Loucy (cell line): ENCODE measurements around the gene MYBPHL.

Experiments
- CTCF ChIP-seq: fragments of 200-600 bp; sonication (generic); conservative IDR thresholded peaks from 2 replicates; pipeline ENCODE4 v1.5.1; 2014; ENCODE audit warnings: mild to moderate bottlenecking, antibody characterized with exemption, low read length
- EZH2phosphoT487 ChIP-seq: fragments of 200-600 bp; IDR thresholded peaks from 2 replicates; pipeline ENCODE4 v1.6.1; 2018; ENCODE audit warnings: antibody characterized with exemption, mild to moderate bottlenecking, moderate library complexity, borderline replicate concordance

DNA sequence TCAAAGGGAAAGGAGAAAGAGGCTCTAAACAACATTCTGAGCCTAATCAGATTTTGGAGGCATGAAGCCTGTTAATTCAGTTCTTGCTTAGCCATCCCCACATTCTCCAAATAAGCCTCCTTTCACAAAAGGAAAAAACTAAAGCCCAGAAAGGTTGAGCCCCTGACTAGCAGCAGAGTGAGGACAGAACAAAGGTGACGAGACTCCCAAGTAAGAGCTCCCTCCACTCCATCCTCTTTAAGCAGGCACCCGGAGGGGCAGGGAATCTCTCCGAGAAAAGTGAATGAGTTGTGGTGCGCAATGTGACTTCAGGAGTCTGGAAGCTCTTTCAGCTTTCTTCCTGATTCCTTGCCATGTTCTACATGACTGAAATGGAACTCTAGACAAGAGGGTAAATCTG lies 43.4 kb upstream of the MYBPHL start:
- TF ChIP-seq CTCF (no peak), EZH2phosphoT487 (no peak)
